ENCODE data around the gene RPL23.

DNA sequence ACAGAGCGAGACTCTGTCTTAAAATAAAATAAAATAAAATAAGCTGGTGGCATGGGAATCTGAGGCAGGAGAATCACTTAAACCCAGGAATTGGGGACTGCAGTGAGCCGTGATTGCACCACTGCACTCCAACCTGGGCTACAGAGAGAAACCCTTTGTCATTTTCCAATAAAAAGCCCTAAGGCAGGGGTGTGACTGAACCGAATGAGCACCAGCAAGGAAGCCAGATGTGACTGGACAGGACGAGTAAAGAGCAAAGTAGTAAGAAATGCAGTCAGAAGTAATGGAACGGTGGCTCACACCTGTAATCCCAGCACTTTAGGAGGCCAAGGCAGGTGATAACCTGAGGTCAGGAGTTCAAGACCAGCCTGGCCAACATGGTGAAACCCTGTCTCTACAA is 3.8 kb upstream of the RPL23 start:
- TF ChIP-seq, protein P1, sequence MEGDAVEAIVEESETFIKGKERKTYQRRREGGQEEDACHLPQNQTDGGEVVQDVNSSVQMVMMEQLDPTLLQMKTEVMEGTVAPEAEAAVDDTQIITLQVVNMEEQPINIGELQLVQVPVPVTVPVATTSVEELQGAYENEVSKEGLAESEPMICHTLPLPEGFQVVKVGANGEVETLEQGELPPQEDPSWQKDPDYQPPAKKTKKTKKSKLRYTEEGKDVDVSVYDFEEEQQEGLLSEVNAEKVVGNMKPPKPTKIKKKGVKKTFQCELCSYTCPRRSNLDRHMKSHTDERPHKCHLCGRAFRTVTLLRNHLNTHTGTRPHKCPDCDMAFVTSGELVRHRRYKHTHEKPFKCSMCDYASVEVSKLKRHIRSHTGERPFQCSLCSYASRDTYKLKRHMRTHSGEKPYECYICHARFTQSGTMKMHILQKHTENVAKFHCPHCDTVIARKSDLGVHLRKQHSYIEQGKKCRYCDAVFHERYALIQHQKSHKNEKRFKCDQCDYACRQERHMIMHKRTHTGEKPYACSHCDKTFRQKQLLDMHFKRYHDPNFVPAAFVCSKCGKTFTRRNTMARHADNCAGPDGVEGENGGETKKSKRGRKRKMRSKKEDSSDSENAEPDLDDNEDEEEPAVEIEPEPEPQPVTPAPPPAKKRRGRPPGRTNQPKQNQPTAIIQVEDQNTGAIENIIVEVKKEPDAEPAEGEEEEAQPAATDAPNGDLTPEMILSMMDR (IDR thresholded peaks at IDR 0.05) = no peak
- TF ChIP-seq GATA2 (CRISPR knock-in tag; IDR thresholded peaks at IDR 0.05) (no peak), TAF1 (IDR thresholded peaks at IDR 0.05; ENCODE audit: borderline replicate concordance, low read depth, low read length) (no peak), TEAD4 (IDR thresholded peaks at IDR 0.05; ENCODE audit: borderline replicate concordance, insufficient read depth) (no peak), RAD21 (IDR thresholded peaks at IDR 0.05; ENCODE audit: low read length) (no peak), CHD2 (IDR thresholded peaks at IDR 0.05; ENCODE audit: low read length, partially characterized antibody) (no peak), SMC3 (IDR thresholded peaks at IDR 0.05; ENCODE audit: low read depth, low read length) (no peak), FOXJ3 (CRISPR knock-in tag; IDR thresholded peaks at IDR 0.05) (no peak), FOXM1 (IDR thresholded peaks at IDR 0.05; ENCODE audit: low read depth) (no peak), YY1 (IDR thresholded peaks at IDR 0.05; ENCODE audit: low read depth) (no peak)
- TF ChIP-seq, protein P2, sequence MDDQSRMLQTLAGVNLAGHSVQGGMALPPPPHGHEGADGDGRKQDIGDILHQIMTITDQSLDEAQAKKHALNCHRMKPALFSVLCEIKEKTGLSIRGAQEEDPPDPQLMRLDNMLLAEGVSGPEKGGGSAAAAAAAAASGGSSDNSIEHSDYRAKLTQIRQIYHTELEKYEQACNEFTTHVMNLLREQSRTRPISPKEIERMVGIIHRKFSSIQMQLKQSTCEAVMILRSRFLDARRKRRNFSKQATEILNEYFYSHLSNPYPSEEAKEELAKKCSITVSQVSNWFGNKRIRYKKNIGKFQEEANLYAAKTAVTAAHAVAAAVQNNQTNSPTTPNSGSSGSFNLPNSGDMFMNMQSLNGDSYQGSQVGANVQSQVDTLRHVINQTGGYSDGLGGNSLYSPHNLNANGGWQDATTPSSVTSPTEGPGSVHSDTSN (IDR thresholded peaks at IDR 0.05) = no peak
- TF ChIP-seq, protein P3, sequence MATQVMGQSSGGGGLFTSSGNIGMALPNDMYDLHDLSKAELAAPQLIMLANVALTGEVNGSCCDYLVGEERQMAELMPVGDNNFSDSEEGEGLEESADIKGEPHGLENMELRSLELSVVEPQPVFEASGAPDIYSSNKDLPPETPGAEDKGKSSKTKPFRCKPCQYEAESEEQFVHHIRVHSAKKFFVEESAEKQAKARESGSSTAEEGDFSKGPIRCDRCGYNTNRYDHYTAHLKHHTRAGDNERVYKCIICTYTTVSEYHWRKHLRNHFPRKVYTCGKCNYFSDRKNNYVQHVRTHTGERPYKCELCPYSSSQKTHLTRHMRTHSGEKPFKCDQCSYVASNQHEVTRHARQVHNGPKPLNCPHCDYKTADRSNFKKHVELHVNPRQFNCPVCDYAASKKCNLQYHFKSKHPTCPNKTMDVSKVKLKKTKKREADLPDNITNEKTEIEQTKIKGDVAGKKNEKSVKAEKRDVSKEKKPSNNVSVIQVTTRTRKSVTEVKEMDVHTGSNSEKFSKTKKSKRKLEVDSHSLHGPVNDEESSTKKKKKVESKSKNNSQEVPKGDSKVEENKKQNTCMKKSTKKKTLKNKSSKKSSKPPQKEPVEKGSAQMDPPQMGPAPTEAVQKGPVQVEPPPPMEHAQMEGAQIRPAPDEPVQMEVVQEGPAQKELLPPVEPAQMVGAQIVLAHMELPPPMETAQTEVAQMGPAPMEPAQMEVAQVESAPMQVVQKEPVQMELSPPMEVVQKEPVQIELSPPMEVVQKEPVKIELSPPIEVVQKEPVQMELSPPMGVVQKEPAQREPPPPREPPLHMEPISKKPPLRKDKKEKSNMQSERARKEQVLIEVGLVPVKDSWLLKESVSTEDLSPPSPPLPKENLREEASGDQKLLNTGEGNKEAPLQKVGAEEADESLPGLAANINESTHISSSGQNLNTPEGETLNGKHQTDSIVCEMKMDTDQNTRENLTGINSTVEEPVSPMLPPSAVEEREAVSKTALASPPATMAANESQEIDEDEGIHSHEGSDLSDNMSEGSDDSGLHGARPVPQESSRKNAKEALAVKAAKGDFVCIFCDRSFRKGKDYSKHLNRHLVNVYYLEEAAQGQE (IDR thresholded peaks at IDR 0.05; ENCODE audit: low read depth, low read length) = no peak
